ENCODE data around the gene ABCG4. TPM values are rescaled to one million over a fixed set of nuclear protein-coding genes. Genes with fewer than 3 reads are reported as not detected.
A peak's percentile ranks its signal among the peaks of the same experiment; 100 is the strongest.

The ABCG4 gene
- total and polyA plus RNA-seq, 2 of the 8 experiments (the other 6 are each of a cell fraction or from before 2014, with no cell fraction given), result 1.8 to 2.3 TPM

GRCh38 chr11:119101759-119102423 lies 47.0 kb upstream of the ABCG4 start, which contains the start of gene DPAGT1 (continued):
- no peak for TF ChIP-seq MAFK (IDR thresholded peaks at IDR 0.05; ENCODE audit: low read depth, low read length)
- TF ChIP-seq CBX8 (IDR thresholded peaks at IDR 0.05; ENCODE audit: borderline replicate concordance, low read depth, low read length), result no peak
- TF ChIP-seq TAF1 (IDR thresholded peaks at IDR 0.05; ENCODE audit: low read depth, low read length), result peak; percentile 81
- 0 out of 4 replicates have a peak, but pooled peaks of 1 of the 2 experiments have one; percentile 14 for TF ChIP-seq HDAC2 (IDR thresholded peaks at IDR 0.05; ENCODE audit: borderline replicate concordance in 1 of 2, low read depth in 2 of 2, low read length in 2 of 2)
- TF ChIP-seq, protein P1, sequence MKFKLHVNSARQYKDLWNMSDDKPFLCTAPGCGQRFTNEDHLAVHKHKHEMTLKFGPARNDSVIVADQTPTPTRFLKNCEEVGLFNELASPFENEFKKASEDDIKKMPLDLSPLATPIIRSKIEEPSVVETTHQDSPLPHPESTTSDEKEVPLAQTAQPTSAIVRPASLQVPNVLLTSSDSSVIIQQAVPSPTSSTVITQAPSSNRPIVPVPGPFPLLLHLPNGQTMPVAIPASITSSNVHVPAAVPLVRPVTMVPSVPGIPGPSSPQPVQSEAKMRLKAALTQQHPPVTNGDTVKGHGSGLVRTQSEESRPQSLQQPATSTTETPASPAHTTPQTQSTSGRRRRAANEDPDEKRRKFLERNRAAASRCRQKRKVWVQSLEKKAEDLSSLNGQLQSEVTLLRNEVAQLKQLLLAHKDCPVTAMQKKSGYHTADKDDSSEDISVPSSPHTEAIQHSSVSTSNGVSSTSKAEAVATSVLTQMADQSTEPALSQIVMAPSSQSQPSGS (IDR thresholded peaks at IDR 0.05; ENCODE audit: low read length), result peak; percentile 60; the same call in 1 of the 2 replicates
- no peak for TF ChIP-seq EZH2 (IDR thresholded peaks at IDR 0.05; ENCODE audit: low read depth, low read length, severe bottlenecking)
- peak; percentile 99 for TF ChIP-seq YY1 (IDR thresholded peaks at IDR 0.05; ENCODE audit: low read depth, low read length)
- TF ChIP-seq CTCF (IDR thresholded peaks at IDR 0.05; ENCODE audit: control extremely low read depth in 1 of 3, insufficient read depth in 1 of 3, low read depth in 1 of 3, low read length in 3 of 3), result no peak
- no peak for TF ChIP-seq CBX5 (IDR thresholded peaks at IDR 0.05; ENCODE audit: low read depth, low read length)
- TF ChIP-seq SUZ12 (IDR thresholded peaks at IDR 0.05; ENCODE audit: low read length), result no peak
- peak; percentile 71 for TF ChIP-seq ASH2L (IDR thresholded peaks at IDR 0.05; ENCODE audit: low read length)
- TF ChIP-seq SAP30 (IDR thresholded peaks at IDR 0.05; ENCODE audit: insufficient read depth, insufficient replicate concordance, low read length), result peak; percentile 73
- TF ChIP-seq POLR2A (IDR thresholded peaks at IDR 0.05; ENCODE audit: control extremely low read depth in 1 of 2, low read depth in 2 of 2, low read length in 2 of 2), result peak; percentile 8 to 76; a peak in 1 of 3 replicates
- TF ChIP-seq FOSL1 (IDR thresholded peaks at IDR 0.05; ENCODE audit: insufficient read depth, low read depth, low read length), result no peak
- TF ChIP-seq RXRA (IDR thresholded peaks at IDR 0.05; ENCODE audit: insufficient read depth, low read depth, low read length), result no peak
- peak; percentile 96 for TF ChIP-seq TEAD4 (IDR thresholded peaks at IDR 0.05; ENCODE audit: low read depth, low read length)
- no peak for TF ChIP-seq CHD1 (IDR thresholded peaks at IDR 0.05; ENCODE audit: low read depth, low read length)
- TF ChIP-seq RFX5 (IDR thresholded peaks at IDR 0.05; ENCODE audit: borderline replicate concordance, low read depth, low read length), result no peak
- peak; percentile 79 for TF ChIP-seq KDM4A (IDR thresholded peaks at IDR 0.05; ENCODE audit: low read depth, low read length, severe bottlenecking)

Data from H1 (cell line).